A673 (cell line): ENCODE data around the gene IGFL2.

Source experiments
- CTCF ChIP-seq: fragments of 300-800, 200-600 bp; sonication (generic); conservative IDR thresholded peaks from 2 replicates; pipeline ENCODE4 v1.5.1; 2017; ENCODE audit warnings: low read depth, mild to moderate bottlenecking, antibody characterized with exemption, low read length, moderate library complexity, mixed read lengths
- EZH2 ChIP-seq: fragments of 200-600 bp; sonication (generic); IDR thresholded peaks from 2 replicates; pipeline ENCODE4 v1.6.1; 2017; ENCODE audit warnings: borderline replicate concordance, low read depth, mild to moderate bottlenecking, mixed read lengths, antibody characterized with exemption, low read length; ENCODE audit not compliant: poor library complexity, severe bottlenecking

- TF ChIP-seq CTCF: no peak
- no peak for TF ChIP-seq EZH2
Measured at GRCh38 chr19:46173886-46174480, 25.9 kb downstream of the IGFL2 start.
